Stimulated activated CD8-positive, alpha-beta memory T cell treated with anti-CD3 and anti-CD28 coated beads, Interleukin-4, amount 100 ng/mL, for 24 hours (primary cell): ENCODE data around the gene TRABD2B.

Experiments used
- DNase-seq: peaks from one replicate; pipeline ENCODE4 v3.0.0-alpha.2; 2020; ENCODE audit warnings: low read depth

TRABD2B gene

GRCh38 chr1:47824716-47825115 is 172.5 kb downstream of the TRABD2B start:
- no peak for DNase-seq

- no peak for DNase-seq
These were observed 172.9 kb downstream of the TRABD2B start for GRCh38 chr1:47824297-47824696.

- no peak for DNase-seq
These were observed 174.0 kb downstream of the TRABD2B start for GRCh38 chr1:47823040-47823808.

- no peak for DNase-seq
These were observed 175.4 kb downstream of the TRABD2B start for GRCh38 chr1:47821760-47822159.

- no peak for DNase-seq
These were observed 177.7 kb downstream of the TRABD2B start for GRCh38 chr1:47819574-47819888.

GRCh38 chr1:47818682-47819573 is 178.3 kb downstream of the TRABD2B start:
- DNase-seq: no peak

- DNase-seq: no peak
These were observed 179.3 kb downstream of the TRABD2B start for GRCh38 chr1:47817861-47818260.

- no peak for DNase-seq
These were observed 180.7 kb downstream of the TRABD2B start for GRCh38 chr1:47816325-47817071.

GRCh38 chr1:47814612-47815395 is 182.4 kb downstream of the TRABD2B start:
- DNase-seq: no peak

- no peak for DNase-seq
These were observed 183.2 kb downstream of the TRABD2B start for GRCh38 chr1:47813970-47814369.

GRCh38 chr1:47812904-47813514 is 184.2 kb downstream of the TRABD2B start:
- no peak for DNase-seq

GRCh38 chr1:47810964-47811682 is 186.1 kb downstream of the TRABD2B start:
- DNase-seq: no peak

- DNase-seq: no peak
These were observed 187.7 kb downstream of the TRABD2B start for GRCh38 chr1:47809301-47810084.

GRCh38 chr1:47808612-47809011 is 188.6 kb downstream of the TRABD2B start:
- DNase-seq: no peak

GRCh38 chr1:47805921-47806361 is 191.2 kb downstream of the TRABD2B start:
- no peak for DNase-seq

GRCh38 chr1:47805018-47805417 is 192.2 kb downstream of the TRABD2B start:
- DNase-seq: no peak

GRCh38 chr1:47803815-47804501 is 193.2 kb downstream of the TRABD2B start:
- DNase-seq: no peak

GRCh38 chr1:47797575-47797974 is 199.6 kb downstream of the TRABD2B start:
- no peak for DNase-seq

GRCh38 chr1:47796626-47797025 is 200.6 kb downstream of the TRABD2B start:
- no peak for DNase-seq
